ENCODE results near the gene ATG5. TPM values are rescaled to one million over a fixed set of nuclear protein-coding genes. Genes with fewer than 3 reads are reported as not detected.
"Not testable (repeated sequence)": the region's sequence is repeated elsewhere in the genome, so short reads cannot be mapped to it uniquely, and the experiment has no call there.

The ATG5 gene
- total and polyA plus RNA-seq, 2 experiments from 2014 or later = 35.4 to 42.8 TPM

DNA sequence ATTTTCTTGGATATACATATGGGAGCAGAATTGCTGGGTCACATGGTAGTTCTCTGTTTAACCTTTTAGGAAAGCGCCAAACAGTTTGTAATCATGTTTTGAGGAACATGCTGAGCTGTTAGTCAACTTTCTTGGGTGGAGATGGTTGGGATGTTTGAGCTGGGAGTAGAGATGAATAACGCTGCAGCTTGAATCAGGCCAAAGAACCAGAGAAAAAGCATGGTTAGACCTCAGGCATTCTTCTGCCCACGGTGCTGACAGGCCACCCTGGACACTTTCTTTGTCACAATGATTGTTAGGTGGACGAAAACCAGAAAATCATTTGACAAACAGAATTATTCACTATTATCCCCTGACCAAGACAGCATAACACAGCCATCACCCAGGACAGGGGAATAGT, 172.6 kb downstream of the ATG5 start:
- no peaks in the 10 kb centered on the region for H3K9me3 ChIP-seq (ENCODE audit: low read depth)
- no peak overlapping the region for H3K27ac ChIP-seq
- no peaks in the 10 kb centered on the region for H3K4me1 ChIP-seq (ENCODE audit: insufficient read depth)
- no peaks in the 10 kb centered on the region for H4K20me1 ChIP-seq (ENCODE audit: insufficient read depth, poor library complexity, severe bottlenecking)
- no peak for TF ChIP-seq EZH2phosphoT487 (IDR thresholded peaks at IDR 0.05; ENCODE audit: low read depth, severe bottlenecking, unreplicated experiment)
- TF ChIP-seq, protein P1, sequence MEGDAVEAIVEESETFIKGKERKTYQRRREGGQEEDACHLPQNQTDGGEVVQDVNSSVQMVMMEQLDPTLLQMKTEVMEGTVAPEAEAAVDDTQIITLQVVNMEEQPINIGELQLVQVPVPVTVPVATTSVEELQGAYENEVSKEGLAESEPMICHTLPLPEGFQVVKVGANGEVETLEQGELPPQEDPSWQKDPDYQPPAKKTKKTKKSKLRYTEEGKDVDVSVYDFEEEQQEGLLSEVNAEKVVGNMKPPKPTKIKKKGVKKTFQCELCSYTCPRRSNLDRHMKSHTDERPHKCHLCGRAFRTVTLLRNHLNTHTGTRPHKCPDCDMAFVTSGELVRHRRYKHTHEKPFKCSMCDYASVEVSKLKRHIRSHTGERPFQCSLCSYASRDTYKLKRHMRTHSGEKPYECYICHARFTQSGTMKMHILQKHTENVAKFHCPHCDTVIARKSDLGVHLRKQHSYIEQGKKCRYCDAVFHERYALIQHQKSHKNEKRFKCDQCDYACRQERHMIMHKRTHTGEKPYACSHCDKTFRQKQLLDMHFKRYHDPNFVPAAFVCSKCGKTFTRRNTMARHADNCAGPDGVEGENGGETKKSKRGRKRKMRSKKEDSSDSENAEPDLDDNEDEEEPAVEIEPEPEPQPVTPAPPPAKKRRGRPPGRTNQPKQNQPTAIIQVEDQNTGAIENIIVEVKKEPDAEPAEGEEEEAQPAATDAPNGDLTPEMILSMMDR (IDR thresholded peaks at IDR 0.05; ENCODE audit: poor library complexity) = no peak
- TF ChIP-seq EZH2 (IDR thresholded peaks at IDR 0.05; ENCODE audit: borderline replicate concordance) = no peak
- H3K4me3 ChIP-seq = no peak overlapping the region
- no peaks in the 10 kb centered on the region for H3K36me3 ChIP-seq (replicated peaks; ENCODE audit: insufficient read depth, low read depth)
- H3K4me2 ChIP-seq = no peak overlapping the region
- no peaks in the 10 kb centered on the region for H3K27me3 ChIP-seq
- WGBS (ENCODE audit: low lambda C conversion rate, missing lambda C conversion rate) = 76% methylated on average over 4 of the region's 4 CpGs
- H3K79me2 ChIP-seq = no peaks in the 10 kb centered on the region
- H2AFZ ChIP-seq = no peak overlapping the region
- no peak for DNase-seq (ENCODE audit: low spot score)
- H3K9me2 ChIP-seq (replicated peaks; ENCODE audit: insufficient read depth) = no peaks in the 10 kb centered on the region

DNA sequence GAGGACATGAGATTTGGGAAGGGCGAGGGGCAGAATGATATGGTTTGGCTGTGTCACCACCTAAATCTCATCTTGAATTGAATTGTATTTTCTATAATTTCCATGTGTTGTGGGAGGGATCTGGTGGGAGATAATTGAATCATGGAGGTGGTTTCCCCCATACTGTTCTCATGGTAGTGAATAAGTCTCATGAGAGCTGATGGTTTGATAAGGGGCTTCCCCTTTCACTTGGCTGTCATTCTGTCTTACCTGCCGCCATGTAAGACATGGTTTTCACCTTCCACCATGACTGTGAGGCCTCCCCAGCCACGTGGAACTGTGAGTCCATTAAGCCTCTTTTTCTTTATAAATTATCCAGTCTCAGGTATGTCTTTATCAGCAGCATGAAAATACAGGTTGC, 173.1 kb downstream of the ATG5 start:
- not testable (repeated sequence) for H3K36me3 ChIP-seq (replicated peaks; ENCODE audit: insufficient read depth, low read depth); H4K20me1 ChIP-seq (ENCODE audit: insufficient read depth, poor library complexity, severe bottlenecking); H3K79me2 ChIP-seq; DNase-seq (ENCODE audit: low spot score); H3K9me3 ChIP-seq (ENCODE audit: low read depth); H3K4me1 ChIP-seq (ENCODE audit: insufficient read depth); H3K27ac ChIP-seq; H3K4me2 ChIP-seq; H3K27me3 ChIP-seq; H2AFZ ChIP-seq; H3K9me2 ChIP-seq (replicated peaks; ENCODE audit: insufficient read depth); H3K4me3 ChIP-seq
- WGBS (ENCODE audit: low lambda C conversion rate, missing lambda C conversion rate) = 90% methylated on average over 3 of the region's 3 CpGs

DNA sequence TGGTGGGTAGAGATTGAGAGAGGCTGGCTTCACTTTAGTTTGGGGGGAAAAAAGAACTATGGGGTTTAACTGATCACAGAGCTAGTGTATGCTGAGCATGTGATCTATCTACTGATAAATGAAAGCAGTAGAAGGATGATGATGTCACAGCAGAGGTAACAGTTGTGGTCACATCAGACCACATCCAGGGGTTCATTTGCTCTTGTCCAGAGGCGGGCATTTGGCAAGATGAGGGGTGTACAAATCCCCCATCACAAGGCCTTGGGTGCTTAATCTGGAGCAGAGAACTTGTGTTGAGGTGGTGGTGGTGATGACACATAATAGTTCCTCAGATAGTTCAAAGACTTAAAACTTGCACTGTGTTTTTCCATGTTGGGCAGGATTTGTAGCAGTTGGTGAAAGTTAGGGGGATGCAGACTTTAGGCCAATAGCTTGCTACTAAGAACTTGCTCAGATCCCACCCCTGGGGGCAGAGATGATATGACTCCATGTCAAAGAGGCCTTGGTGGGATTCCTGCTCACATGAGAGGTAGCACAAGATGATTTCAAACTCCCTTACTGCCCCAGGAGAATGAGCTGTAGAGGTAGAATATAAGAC, 176.0 kb downstream of the ATG5 start:
- Histone ChIP-seq H3K36me3 (replicated peaks; ENCODE audit: insufficient read depth, low read depth) (no peaks in the 10 kb centered on the region), H3K4me1 (ENCODE audit: insufficient read depth) (no peaks in the 10 kb centered on the region), H3K4me2 (no peak overlapping the region), H4K20me1 (ENCODE audit: insufficient read depth, poor library complexity, severe bottlenecking) (no peaks in the 10 kb centered on the region), H2AFZ (no peak overlapping the region), H3K9me3 (ENCODE audit: low read depth) (no peaks in the 10 kb centered on the region), H3K4me3 (no peak overlapping the region), H3K27me3 (no peaks in the 10 kb centered on the region), H3K9me2 (replicated peaks; ENCODE audit: insufficient read depth) (no peaks in the 10 kb centered on the region), H3K27ac (no peak overlapping the region), H3K79me2 (no peaks in the 10 kb centered on the region)
- TF ChIP-seq EZH2 (IDR thresholded peaks at IDR 0.05; ENCODE audit: borderline replicate concordance) = no peak
- WGBS (ENCODE audit: low lambda C conversion rate, missing lambda C conversion rate) = 88% methylated on average over 1 of the region's 1 CpG
- no peak for DNase-seq (ENCODE audit: low spot score)

DNA sequence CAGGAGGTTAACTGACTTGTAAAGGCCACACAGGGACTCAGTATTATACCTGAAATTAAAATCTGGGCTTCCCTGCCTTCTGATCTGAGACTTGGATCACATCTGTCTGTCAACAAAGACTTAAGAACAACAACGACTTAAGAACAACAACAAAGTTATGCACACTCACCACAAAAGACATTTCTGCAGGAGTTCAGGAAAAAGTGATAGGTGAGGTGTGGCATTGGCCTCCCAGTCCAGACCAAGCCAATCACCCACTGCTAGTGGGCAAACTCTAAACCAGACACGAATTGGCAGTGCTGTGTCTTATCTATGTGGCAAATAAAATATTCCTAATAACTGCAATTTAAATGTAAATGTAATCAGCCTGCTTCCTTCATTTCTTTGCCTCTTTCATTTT, 178.1 kb downstream of the ATG5 start:
- H2AFZ ChIP-seq = no peak overlapping the region

More for the DNA sequence above, 178.1 kb downstream of the ATG5 start:
- no peak for DNase-seq (ENCODE audit: low spot score)
- no peaks in the 10 kb centered on the region for H3K4me1 ChIP-seq (ENCODE audit: insufficient read depth)
- no peaks in the 10 kb centered on the region for H4K20me1 ChIP-seq (ENCODE audit: insufficient read depth, poor library complexity, severe bottlenecking)
- no peaks in the 10 kb centered on the region for H3K9me2 ChIP-seq (replicated peaks; ENCODE audit: insufficient read depth)
- H3K36me3 ChIP-seq (replicated peaks; ENCODE audit: insufficient read depth, low read depth) = no peaks in the 10 kb centered on the region
- H3K79me2 ChIP-seq = no peaks in the 10 kb centered on the region
- no peak overlapping the region for H3K4me3 ChIP-seq
- H3K27ac ChIP-seq = no peak overlapping the region
- WGBS (ENCODE audit: low lambda C conversion rate, missing lambda C conversion rate) = 57% methylated on average over 2 of the region's 2 CpGs
- TF ChIP-seq EZH2 (IDR thresholded peaks at IDR 0.05; ENCODE audit: borderline replicate concordance) = no peak
- TF ChIP-seq EZH2phosphoT487 (IDR thresholded peaks at IDR 0.05; ENCODE audit: low read depth, severe bottlenecking, unreplicated experiment) = no peak
- TF ChIP-seq, protein P1 (IDR thresholded peaks at IDR 0.05; ENCODE audit: poor library complexity) = no peak
- H3K4me2 ChIP-seq = no peak overlapping the region
- H3K27me3 ChIP-seq = no peaks in the 10 kb centered on the region
- no peaks in the 10 kb centered on the region for H3K9me3 ChIP-seq (ENCODE audit: low read depth)
